Mesenchymal stem cell (in vitro differentiated cells and primary cell): Measurements from ENCODE around the gene CCDC187.
A peak's percentile ranks its signal among the peaks of the same experiment; 100 is the strongest.

Experiments used
- DNase-seq: peaks from one replicate; pipeline ENCODE4 v3.0.0-alpha.2; 2013
- H2AFZ ChIP-seq: one replicate; pipeline ENCODE4 v1.6.1; 2013; ENCODE audit warnings: low read depth, mild to moderate bottlenecking, control low read depth, inconsistent platforms, low read length, moderate library complexity
- H2AK5ac ChIP-seq: 2 replicates; pipeline ENCODE4 v1.6.1; 2013; ENCODE audit warnings: low read length, moderate library complexity, mild to moderate bottlenecking, inconsistent platforms; ENCODE audit not compliant: severe bottlenecking
- H2BK120ac ChIP-seq: one replicate; pipeline ENCODE4 v1.6.1; 2013; ENCODE audit warnings: low read depth, mild to moderate bottlenecking, inconsistent platforms, low read length, moderate library complexity
- H2BK12ac ChIP-seq, 2 experiments: one replicate each; pipeline ENCODE4 v1.6.1; 2013; ENCODE audit warnings: inconsistent platforms in 2 of 2, low read length in 2 of 2, mild to moderate bottlenecking in 2 of 2, moderate library complexity in 2 of 2, control low read depth in 1 of 2
- H2BK15ac ChIP-seq: one replicate; pipeline ENCODE4 v1.6.1; 2013; ENCODE audit warnings: mild to moderate bottlenecking, low read depth, inconsistent platforms; ENCODE audit not compliant: poor library complexity, severe bottlenecking
- H2BK5ac ChIP-seq: 2 replicates; pipeline ENCODE4 v1.6.1; 2013; ENCODE audit warnings: low read depth, mild to moderate bottlenecking, low read length, control low read depth, inconsistent platforms; ENCODE audit not compliant: poor library complexity, severe bottlenecking
- H3K14ac ChIP-seq, 2 experiments: one replicate each; pipeline ENCODE4 v1.6.1; 2013; ENCODE audit warnings: inconsistent platforms in 2 of 2, low read length in 2 of 2, control low read depth in 1 of 2, mild to moderate bottlenecking in 1 of 2, moderate library complexity in 1 of 2
- H3K18ac ChIP-seq, 2 experiments: one replicate each; pipeline ENCODE4 v1.6.1; 2013; ENCODE audit warnings: inconsistent platforms in 2 of 2, low read length in 2 of 2, control low read depth in 1 of 2, low read depth in 1 of 2, mild to moderate bottlenecking in 1 of 2
- H3K23ac ChIP-seq, 2 experiments: one replicate each; pipeline ENCODE4 v1.6.1; 2013; ENCODE audit warnings: inconsistent platforms in 2 of 2, low read length in 2 of 2, mild to moderate bottlenecking in 2 of 2, moderate library complexity in 2 of 2, control low read depth in 1 of 2
- H3K27ac ChIP-seq: 2 replicates; pipeline ENCODE4 v1.5.1; 2013; ENCODE audit warnings: mild to moderate bottlenecking, moderate library complexity, low read length, control low read depth, inconsistent platforms; ENCODE audit not compliant: poor library complexity, severe bottlenecking
- H3K27me3 ChIP-seq, 2 experiments: 2 replicates each; pipeline versions ENCODE4 v1.6.1 to v1.7.0; 2013; ENCODE audit warnings: low read length in 2 of 2, mild to moderate bottlenecking in 2 of 2, moderate library complexity in 2 of 2, control low read depth in 1 of 2, inconsistent platforms in 1 of 2; ENCODE audit not compliant: control insufficient read depth in 1 of 2, insufficient read depth in 1 of 2
- H3K36me3 ChIP-seq, 2 experiments: 2 replicates each; pipeline versions ENCODE4 v1.6.1 to v1.7.0; 2013; ENCODE audit warnings: low read length in 2 of 2, control low read depth in 1 of 2, inconsistent platforms in 1 of 2, low read depth in 1 of 2, mild to moderate bottlenecking in 1 of 2; ENCODE audit not compliant: insufficient read depth in 2 of 2, control insufficient read depth in 1 of 2
- H3K4ac ChIP-seq, 2 experiments: one replicate each; pipeline ENCODE4 v1.6.1; 2013; ENCODE audit warnings: inconsistent platforms in 2 of 2, low read length in 2 of 2, mild to moderate bottlenecking in 2 of 2, moderate library complexity in 2 of 2, control low read depth in 1 of 2, low read depth in 1 of 2
- H3K4me1 ChIP-seq: 2 replicates; pipeline ENCODE4 v1.6.1; 2013; ENCODE audit warnings: low read depth, low read length, control low read depth; ENCODE audit not compliant: control insufficient read depth, insufficient read depth
- H3K4me2 ChIP-seq: 2 replicates; pipeline ENCODE4 v1.6.1; 2013; ENCODE audit warnings: low read length, mild to moderate bottlenecking, inconsistent platforms; ENCODE audit not compliant: poor library complexity, severe bottlenecking
- H3K4me3 ChIP-seq, 2 experiments: 2 replicates each; pipeline versions ENCODE4 v1.5.1 to v1.7.0; 2013; ENCODE audit warnings: low read length in 2 of 2, mild to moderate bottlenecking in 2 of 2, control low read depth in 1 of 2, low read depth in 1 of 2; ENCODE audit not compliant: insufficient read depth in 1 of 2
- H3K79me1 ChIP-seq: replicated peaks from 2 replicates; pipeline ENCODE4 v1.6.1; 2013; ENCODE audit warnings: mild to moderate bottlenecking, control low read depth, low read length, inconsistent platforms; ENCODE audit not compliant: poor library complexity, severe bottlenecking
- H3K9ac ChIP-seq: 2 replicates; pipeline ENCODE4 v1.7.0; 2013; ENCODE audit warnings: mild to moderate bottlenecking, low read length, moderate library complexity
- H3K9me3 ChIP-seq: 2 replicates; pipeline ENCODE4 v1.7.0; 2013; ENCODE audit warnings: mild to moderate bottlenecking, low read length; ENCODE audit not compliant: control insufficient read depth
- H4K8ac ChIP-seq: one replicate; pipeline ENCODE4 v1.6.1; 2013; ENCODE audit warnings: inconsistent platforms, mild to moderate bottlenecking, low read length, moderate library complexity
- H4K91ac ChIP-seq: one replicate; pipeline ENCODE4 v1.6.1; 2013; ENCODE audit warnings: mild to moderate bottlenecking, low read length, inconsistent platforms
- WGBS: methylation state at CpG from one replicate; pipeline ENCODE4 v1.1.7; 2013; ENCODE audit warnings: mixed read lengths; 5-methylcytosine and 5-hydroxymethylcytosine counted together

The CCDC187 gene

DNA sequence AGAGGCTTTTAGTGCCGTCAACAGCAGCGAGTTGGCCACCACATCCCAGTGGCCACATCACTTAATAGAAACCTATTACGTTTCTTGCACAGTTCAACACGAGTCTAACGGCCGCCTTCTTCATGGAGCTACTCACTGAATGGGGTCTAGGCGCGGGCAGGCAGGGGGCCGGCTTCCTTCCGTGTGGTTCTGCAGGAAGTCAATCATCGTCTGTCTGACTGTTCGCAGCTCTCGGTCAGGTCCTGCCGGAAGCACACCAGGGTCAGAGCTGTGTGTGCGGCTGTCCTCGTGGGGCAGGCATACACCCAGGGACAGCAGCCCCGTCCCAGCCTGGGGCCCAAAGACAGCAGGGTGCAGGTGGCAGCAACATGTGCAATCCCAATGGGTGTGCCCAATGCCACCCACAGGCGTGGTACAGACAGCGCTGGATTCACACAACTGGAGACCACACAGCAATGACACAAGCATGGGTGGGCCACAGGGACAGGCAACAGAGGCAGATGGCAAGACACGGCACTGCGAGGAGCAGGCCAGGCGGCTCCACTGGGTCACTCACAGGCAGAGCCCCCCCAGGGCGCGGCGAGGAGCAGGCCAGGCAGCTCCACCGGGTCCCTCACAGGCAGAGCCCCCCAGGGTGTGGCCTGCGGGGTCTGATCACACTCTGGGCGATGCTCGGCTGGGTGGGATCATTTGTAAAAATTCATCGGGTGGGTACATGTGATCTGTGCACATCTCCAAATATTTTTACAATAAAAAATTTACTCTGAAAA, 79.8 kb downstream of the CCDC187 start:
- no peak for DNase-seq
- WGBS, result 95% methylated on average over 26 of the region's 30 CpGs
- H3K27me3 ChIP-seq, result no peaks in the 10 kb centered on the region

DNA sequence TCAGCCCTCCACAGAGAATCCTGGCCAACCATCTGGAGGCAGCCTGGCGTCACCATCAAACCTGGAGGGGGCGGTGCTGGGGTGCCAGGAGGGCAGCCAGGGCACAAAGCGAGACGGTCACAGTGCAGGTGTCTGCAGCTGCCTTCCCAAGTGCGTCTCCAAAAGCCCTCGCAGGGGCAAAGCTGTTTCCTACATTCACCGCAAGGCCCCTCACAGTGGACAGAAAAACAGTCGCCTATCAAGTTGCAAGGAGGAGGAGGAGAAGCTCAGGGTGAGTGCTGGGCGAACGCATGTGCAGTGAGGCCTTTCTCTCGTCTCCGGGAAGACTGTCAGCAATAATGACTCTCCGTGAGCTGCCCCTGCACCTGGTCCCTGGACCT, 81.0 kb downstream of the CCDC187 start:
- Histone ChIP-seq H2AK5ac (no peak overlapping the region), H2BK15ac (no peak overlapping the region), H3K9ac (no peak overlapping the region), H3K27ac (no peak overlapping the region), H4K8ac (no peak overlapping the region), H2BK5ac (no peak overlapping the region), H3K9me3 (no peaks in the 10 kb centered on the region), H3K4me3 (no peak overlapping the region), H3K18ac (no peak overlapping the region), H3K14ac (no peak overlapping the region), H2AFZ (no peak overlapping the region), H2BK12ac (no peak overlapping the region), H3K4ac (no peak overlapping the region), H3K36me3 (peaks cover 13 to 53% of the 10 kb centered on the region in 2 experiments), H3K27me3 (no peaks in the 10 kb centered on the region), H3K23ac (no peak overlapping the region), H4K91ac (no peak overlapping the region), H3K4me1 (peaks cover 10% of the 10 kb centered on the region), H2BK120ac (no peak overlapping the region), H3K79me1 (peaks cover 62% of the 10 kb centered on the region), H3K4me2 (no peak overlapping the region)
- 93% methylated on average over 13 of the region's 13 CpGs for WGBS
- no peak for DNase-seq

More for the DNA sequence above, 79.8 kb downstream of the CCDC187 start:
- Histone ChIP-seq H3K36me3 (peaks cover 8 to 41% of the 10 kb centered on the region in 2 experiments), H2BK120ac (no peak overlapping the region), H4K91ac (no peak overlapping the region), H3K18ac (no peak overlapping the region), H3K9ac (no peak overlapping the region), H2BK5ac (no peak overlapping the region), H3K4ac (no peak overlapping the region), H2AK5ac (no peak overlapping the region), H3K27ac (no peak overlapping the region), H3K4me1 (peaks cover 17% of the 10 kb centered on the region), H3K9me3 (no peaks in the 10 kb centered on the region), H2BK15ac (no peak overlapping the region), H3K79me1 (peaks cover 55% of the 10 kb centered on the region), H3K4me2 (no peak overlapping the region), H2AFZ (no peak overlapping the region), H3K14ac (no peak overlapping the region), H3K23ac (no peak overlapping the region), H2BK12ac (no peak overlapping the region), H3K4me3 (no peak overlapping the region), H4K8ac (no peak overlapping the region)

DNA sequence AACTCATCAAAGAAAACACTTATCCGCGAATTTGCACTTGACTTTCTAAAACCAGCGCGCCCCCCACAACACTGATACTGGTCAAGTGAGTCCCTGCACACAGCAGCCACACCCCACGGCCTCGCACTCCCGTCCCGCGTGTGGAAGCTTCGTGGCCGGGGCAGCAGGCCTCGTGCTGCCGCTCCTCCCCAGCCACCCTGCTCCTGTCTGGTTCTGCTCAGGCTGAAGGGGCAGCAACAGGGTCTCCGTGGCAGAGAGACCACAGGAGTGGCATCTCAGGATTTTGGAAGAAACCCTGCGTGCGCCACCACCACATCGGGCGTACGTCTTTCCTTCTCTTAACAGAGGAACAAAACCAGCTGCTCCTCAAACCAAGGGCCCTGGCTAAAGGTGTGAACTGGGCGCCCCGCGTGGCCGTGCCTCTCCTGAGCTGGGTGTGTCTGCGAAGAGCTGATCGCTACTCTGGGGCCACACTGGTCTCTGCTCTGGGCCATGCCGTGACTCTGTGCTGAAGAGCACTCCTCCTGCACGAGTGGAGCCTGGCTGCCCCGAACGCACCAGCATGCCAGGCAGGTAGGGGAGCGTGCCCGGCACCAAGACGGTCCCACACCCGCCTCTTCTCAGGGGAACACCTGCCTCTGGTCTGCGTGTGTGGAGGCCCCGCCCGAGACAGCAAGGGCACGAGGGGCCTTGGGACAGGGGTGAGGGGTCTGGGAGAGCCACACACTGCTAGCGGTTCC, 81.6 kb downstream of the CCDC187 start:
- H2AFZ ChIP-seq, result no peak overlapping the region
- H3K14ac ChIP-seq, result peak overlapping the region in 1 of 2 experiments; percentile 4
- no peak overlapping the region for H2AK5ac ChIP-seq
- H2BK120ac ChIP-seq, result no peak overlapping the region
- H3K27ac ChIP-seq, result no peak overlapping the region
- H2BK15ac ChIP-seq, result no peak overlapping the region
- H3K9me3 ChIP-seq, result no peaks in the 10 kb centered on the region
- H3K23ac ChIP-seq, result no peak overlapping the region
- no peak overlapping the region for H3K4me2 ChIP-seq
- DNase-seq, result no peak
- H3K18ac ChIP-seq, result no peak overlapping the region
- WGBS, result 97% methylated on average over 37 of the region's 38 CpGs
- H3K9ac ChIP-seq, result no peak overlapping the region
- H3K36me3 ChIP-seq, result peaks cover 13 to 53% of the 10 kb centered on the region in 2 experiments
- H4K8ac ChIP-seq, result no peak overlapping the region
- H3K4ac ChIP-seq, result no peak overlapping the region
- H3K27me3 ChIP-seq, result no peaks in the 10 kb centered on the region
- no peak overlapping the region for H2BK5ac ChIP-seq
- no peak overlapping the region for H3K4me3 ChIP-seq
- peaks cover 62% of the 10 kb centered on the region for H3K79me1 ChIP-seq
- no peak overlapping the region for H2BK12ac ChIP-seq
- H3K4me1 ChIP-seq, result peaks cover 10% of the 10 kb centered on the region
- no peak overlapping the region for H4K91ac ChIP-seq

DNA sequence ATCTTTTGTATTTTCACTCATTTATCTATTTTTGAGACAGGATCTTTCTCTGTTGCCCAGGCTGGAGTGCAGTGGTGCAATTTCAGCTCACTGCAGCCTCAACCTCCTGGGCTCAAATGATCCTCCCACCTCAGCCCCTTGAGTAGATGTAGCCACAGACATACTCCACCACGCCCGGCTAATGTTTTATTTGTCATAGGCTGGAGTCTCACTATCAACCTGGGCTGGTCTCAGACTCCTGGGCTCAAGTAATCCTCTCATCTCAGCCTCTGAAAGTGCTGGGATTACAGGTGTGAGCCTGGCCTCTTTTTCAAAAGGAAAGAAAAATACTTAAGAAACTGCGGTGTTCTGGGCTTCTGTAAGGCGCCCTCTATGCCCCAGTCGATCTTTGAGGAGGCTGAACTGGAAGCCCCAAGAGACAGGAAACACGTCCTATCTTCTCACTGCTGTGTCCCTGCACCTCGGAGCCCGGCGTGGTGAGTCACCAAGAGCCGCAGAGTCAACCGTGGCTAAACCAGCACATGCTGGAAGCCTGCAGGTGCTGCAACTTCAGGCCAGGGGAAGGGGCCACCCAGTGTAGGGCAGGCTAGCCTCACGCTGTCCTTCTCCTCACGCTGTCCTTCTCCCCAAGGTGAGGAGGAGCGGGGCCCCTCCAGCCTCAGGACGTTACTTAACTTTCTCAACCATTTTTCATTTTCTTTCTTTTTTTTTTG, 83.7 kb downstream of the CCDC187 start:
- H3K4me1 ChIP-seq, result peaks cover 13% of the 10 kb centered on the region
- WGBS, result 42% methylated on average over 15 of the region's 15 CpGs

More for the DNA sequence above, 83.7 kb downstream of the CCDC187 start:
- Histone ChIP-seq H3K9me3 (no peaks in the 10 kb centered on the region), H3K4ac (no peak overlapping the region), H3K18ac (no peak overlapping the region), H3K4me2 (no peak overlapping the region), H3K14ac (no peak overlapping the region), H3K9ac (no peak overlapping the region), H4K91ac (no peak overlapping the region), H3K36me3 (peaks cover 26 to 61% of the 10 kb centered on the region in 2 experiments), H3K23ac (no peak overlapping the region), H3K27me3 (no peaks in the 10 kb centered on the region), H2BK5ac (no peak overlapping the region), H2BK15ac (no peak overlapping the region), H3K79me1 (peaks cover 44% of the 10 kb centered on the region), H2BK12ac (no peak overlapping the region), H2BK120ac (no peak overlapping the region), H4K8ac (peak overlapping the region; percentile 43), H3K27ac (no peak overlapping the region), H2AFZ (no peak overlapping the region), H3K4me3 (no peak overlapping the region), H2AK5ac (no peak overlapping the region)
- peak; percentile 68 for DNase-seq
